ENCODE measurements around the gene SFXN1. TPM values are rescaled to one million over a fixed set of nuclear protein-coding genes. Genes with fewer than 3 reads are reported as not detected.

SFXN1 gene
- total RNA-seq, 2 donors from 2014 or later, result 30.7 to 39.2 TPM

- intact Hi-C loops (cut with DNase I), result no loop called here
- no peak for DNase-seq
- ATAC-seq, result no peak
Measured at GRCh38 chr5:175556794-175557193, 78.4 kb downstream of the SFXN1 start.

DNA sequence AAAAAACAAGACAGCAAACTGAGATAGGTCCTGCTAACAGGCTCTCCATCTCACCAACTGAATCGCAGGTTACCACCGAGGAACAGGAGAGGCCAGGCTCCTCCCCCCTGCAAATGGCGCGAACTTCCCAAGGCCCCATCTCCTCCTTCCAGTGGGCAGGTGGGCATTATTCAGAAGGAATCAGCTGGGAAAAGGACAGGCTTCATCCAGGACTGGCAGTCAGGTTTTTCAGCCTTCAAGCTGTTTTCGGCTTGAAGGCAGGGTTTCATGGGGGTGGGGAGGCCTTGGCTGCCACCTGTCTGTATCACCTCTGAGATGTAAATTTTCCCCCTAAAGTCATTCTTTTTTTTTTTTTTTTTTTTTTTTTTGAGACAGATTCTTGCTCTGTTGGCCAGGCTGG lies 79.4 kb downstream of the SFXN1 start:
- ATAC-seq (no peak), DNase-seq (no peak)
- intact Hi-C loops (cut with DNase I), result no loop called here

DNA sequence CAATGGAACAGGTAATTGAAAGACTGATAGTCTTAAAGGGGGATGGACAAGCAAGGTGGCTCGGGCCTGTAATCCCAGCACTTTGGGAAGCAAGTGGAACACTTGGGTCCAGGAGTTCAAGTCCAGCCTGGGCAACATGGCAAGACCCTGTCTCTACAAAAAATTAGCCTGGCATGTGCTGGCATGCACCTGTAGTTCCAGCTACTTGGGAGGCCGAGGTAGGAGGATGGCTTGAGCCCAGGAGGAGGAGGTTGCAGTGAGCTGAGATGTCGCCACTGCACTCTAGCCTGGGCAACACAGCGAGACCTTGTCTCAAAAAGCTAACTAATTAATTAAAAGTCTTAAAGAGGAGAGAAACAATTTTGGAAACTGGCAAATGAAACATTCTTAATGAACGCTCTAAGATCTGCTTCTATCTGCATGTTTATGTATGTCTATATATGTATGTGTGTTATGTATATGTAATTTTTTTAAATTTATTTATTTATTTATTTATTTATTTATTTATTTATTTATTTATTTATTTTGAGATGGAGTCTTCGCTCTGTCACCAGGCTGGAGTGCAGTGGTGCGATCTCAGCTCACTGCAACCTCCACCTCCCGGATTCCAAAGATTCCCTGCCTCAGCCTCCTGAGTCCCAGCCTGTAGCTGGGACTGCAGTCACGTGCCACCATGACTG lies 80.6 kb downstream of the SFXN1 start:
- intact Hi-C loops (cut with DNase I), result no loop called here
- DNase-seq, result no peak
- no peak for ATAC-seq

GRCh38 chr5:175560011-175560410 lies 81.7 kb downstream of the SFXN1 start:
- ATAC-seq, result no peak
- intact Hi-C loops (cut with DNase I), result no loop called here
- no peak for DNase-seq

DNA sequence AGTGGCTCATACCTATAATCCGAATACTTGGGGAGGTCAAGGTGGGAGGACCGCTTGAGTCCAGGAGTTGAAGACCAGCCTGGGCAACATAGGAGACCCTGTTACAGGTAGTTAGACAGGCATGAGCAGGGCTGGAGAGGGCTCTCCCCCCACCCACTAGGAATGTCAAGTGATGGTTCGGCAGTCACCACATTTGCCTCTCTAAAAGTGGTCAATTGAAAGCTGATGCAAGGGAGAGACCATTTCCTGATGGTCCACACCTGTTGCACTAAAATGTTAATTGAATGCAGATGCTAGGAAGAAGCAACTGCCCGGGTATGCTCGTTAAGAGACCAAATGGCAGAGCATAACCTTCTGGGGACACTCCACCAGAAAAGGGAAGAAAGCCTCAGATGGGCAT lies 82.7 kb downstream of the SFXN1 start:
- no peak for ATAC-seq
- intact Hi-C loops (cut with DNase I), result no loop called here
- no peak for DNase-seq

DNA sequence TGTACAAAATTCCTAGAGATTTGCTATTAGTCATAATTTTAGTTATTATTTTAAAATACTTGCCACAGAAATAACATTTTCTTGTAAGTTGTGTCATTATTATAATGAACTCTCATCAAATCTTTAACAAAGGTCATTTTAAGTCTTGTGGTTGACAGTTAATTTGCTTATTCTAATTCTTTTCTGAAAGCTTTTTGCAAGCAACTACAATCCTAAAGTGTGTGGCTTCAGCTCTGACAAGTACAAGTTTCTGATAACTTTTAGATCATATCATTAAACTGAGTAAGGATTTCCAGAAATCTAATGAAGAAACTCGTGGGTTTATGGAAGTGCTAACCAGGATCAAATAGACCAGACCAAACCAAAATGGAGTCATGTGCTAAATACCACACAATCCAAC lies 86.4 kb downstream of the SFXN1 start:
- ATAC-seq (no peak), DNase-seq (no peak)
- intact Hi-C loops (cut with DNase I), result no loop called here

GRCh38 chr5:175566697-175567096 lies 88.3 kb downstream of the SFXN1 start:
- intact Hi-C loops (cut with DNase I), result no loop called here
- no peak for ATAC-seq
- DNase-seq, result no peak

DNA sequence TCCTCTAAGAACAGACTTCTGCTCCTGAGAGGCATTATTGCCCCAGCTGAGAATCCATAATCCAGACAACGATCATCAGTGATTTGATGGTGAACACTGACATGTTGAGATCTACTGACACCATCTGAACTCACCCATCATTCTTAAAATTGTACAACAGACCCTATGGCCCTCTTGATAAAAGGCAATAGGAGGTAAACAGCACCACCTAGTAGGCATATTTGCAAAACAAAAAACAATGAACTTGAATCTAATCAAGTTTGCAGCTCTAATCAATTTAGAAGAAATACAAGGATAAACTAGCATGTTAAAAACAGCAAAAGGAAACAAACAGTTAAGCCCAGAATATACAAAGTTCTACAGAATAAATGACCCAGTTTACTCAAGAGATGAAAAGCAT lies 89.6 kb downstream of the SFXN1 start:
- DNase-seq (no peak), ATAC-seq (no peak)
- intact Hi-C loops (cut with DNase I), result no loop called here

DNA sequence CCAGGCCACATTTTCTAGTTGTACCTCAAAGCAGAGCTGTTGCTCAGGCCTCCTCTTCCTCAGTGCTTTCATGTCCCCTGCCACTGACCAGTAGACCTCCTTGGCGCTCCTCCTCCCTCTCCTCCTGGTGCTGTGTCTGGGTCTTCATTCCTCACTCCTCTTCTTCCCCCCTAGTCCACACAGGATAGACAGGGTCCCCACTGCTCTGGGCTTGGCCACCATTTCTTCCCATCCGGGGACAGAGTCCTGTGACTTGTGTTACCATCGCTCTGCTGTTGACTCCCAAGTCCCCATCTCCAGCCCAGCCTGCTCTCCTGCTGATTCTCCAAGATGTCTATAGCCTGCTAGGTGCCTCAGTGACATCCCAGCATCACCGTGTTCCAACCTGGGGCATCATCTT lies 91.3 kb downstream of the SFXN1 start:
- intact Hi-C loops (cut with DNase I), result no loop called here
- DNase-seq (no peak), ATAC-seq (no peak)

DNA sequence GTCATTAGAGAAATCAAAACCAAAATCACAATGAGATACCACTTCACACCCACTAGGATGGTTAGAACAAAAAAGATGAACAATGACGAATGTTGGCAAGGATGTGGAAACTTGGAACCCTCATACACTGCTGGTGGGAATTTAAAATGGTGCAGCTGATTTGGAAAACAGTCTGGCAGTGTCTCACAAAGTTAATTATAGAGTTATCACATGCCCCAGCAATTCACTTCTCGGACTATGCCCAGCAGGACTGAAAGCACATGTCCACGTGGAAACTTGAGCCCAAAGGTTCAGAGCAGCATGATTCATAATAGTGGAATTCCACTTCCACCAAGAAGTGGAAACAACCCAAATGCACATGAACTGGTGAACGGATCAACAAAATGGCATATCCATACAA lies 94.5 kb downstream of the SFXN1 start:
- DNase-seq (no peak), ATAC-seq (peak; percentile 86 to 91)
- intact Hi-C loops (cut with DNase I), result no loop called here

GRCh38 chr5:175573493-175574269 lies 95.3 kb downstream of the SFXN1 start:
- intact Hi-C loops (cut with DNase I), result no loop called here
- ATAC-seq (no peak), DNase-seq (no peak)

GRCh38 chr5:175575301-175575700 lies 96.9 kb downstream of the SFXN1 start:
- intact Hi-C loops (cut with DNase I), result no loop called here
- DNase-seq, result no peak
- no peak for ATAC-seq

DNA sequence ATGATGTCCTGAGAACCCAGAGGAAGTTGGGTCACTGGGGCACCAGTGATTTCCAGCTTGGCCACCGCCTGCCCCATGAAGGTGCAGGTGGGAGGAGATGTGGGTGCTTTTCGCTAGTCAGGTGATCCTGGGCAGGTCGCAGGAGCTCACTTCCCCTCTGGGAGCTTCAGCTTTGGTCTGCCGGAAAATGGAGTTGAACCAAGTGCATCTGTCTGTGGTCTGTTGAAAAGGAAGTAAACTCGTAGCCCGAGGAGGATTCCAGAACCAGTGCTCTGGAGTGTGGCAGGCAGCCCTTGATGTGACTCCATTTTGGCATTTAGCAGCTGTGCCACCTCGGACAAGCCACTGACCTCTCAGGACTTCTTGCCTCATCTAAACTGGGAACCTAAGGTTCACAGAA lies 97.7 kb downstream of the SFXN1 start:
- ATAC-seq (no peak), DNase-seq (no peak)
- intact Hi-C loops (cut with DNase I), result no loop called here

GRCh38 chr5:175576591-175576990 lies 98.2 kb downstream of the SFXN1 start:
- ATAC-seq (no peak), DNase-seq (no peak)
- intact Hi-C loops (cut with DNase I), result no loop called here

Other genes with a start within 250 kb of the SFXN1 start
- under 1 TPM; 0.15 to 0.55 TPM for gene DRD1, start 34.4 kb upstream of the SFXN1 start, total RNA-seq
- 10 to 100 TPM; 20.0 to 24.3 TPM for gene HRH2, start 179.5 kb downstream of the SFXN1 start, total RNA-seq

All from left cardiac atrium (tissue), 4 donors.